A549 (cell line): ENCODE data around the gene CADM1. TPM values are rescaled to one million over a fixed set of nuclear protein-coding genes. Genes with fewer than 3 reads are reported as not detected.

Source experiments
- ATAC-seq, 2 experiments: fragments of 200-7000 bp in 1 of 2; fragments of >200 bp in 1 of 2; cut with Nextera tagmentation in 1 of 2; cut with Tn5 transposase in 1 of 2; 3 replicates each; pipeline versions ENCODE4 v1.8.0 to v1.9.1; 2018 to 2020; ENCODE audit warnings: mild to moderate bottlenecking in 1 of 2, moderate library complexity in 1 of 2
- CTCF ChIA-PET: fragments of 300-600 bp; sonication (Branson Sonifier 250); formaldehyde crosslinking; extraction: SDS; loops from one replicate; lab custom pipeline; 2021; ENCODE audit warnings: antibody characterized with exemption, inconsistent platforms; lab: Yijun Ruan, JAX
- POLR2A ChIA-PET: fragments of 350-600 bp; formaldehyde crosslinking; extraction: SDS; loops from one replicate; lab custom pipeline; 2021; ENCODE audit warnings: antibody characterized with exemption, inconsistent platforms; lab: Yijun Ruan, JAX
- DNase-seq, 2 experiments: peaks; one replicate each; pipeline versions ENCODE4 v3.0.0 to v3.0.0-alpha.2; 2011 to 2016; ENCODE audit warnings: low read depth in 1 of 2, low spot score in 1 of 2
- FAIRE-seq: peaks from 2 replicates; lab custom pipeline; 2011; peaks lifted over from hg19 to GRCh38; lab: Jason Lieb, UNC
- H3K27ac ChIP-seq, 2 experiments: fragments of >200 bp; sonication (Bioruptor Twin); formaldehyde crosslinking; 3 replicates each; pipeline ENCODE4 v1.5.1; 2016 to 2017
- H3K4me1 ChIP-seq: fragments of >200 bp; sonication (Bioruptor Twin); formaldehyde crosslinking; 3 replicates; pipeline ENCODE4 v1.6.1; 2016
- H3K4me2 ChIP-seq: fragments of >200 bp; sonication (Bioruptor Twin); formaldehyde crosslinking; 3 replicates; pipeline ENCODE4 v1.6.1; 2016
- H3K4me3 ChIP-seq: fragments of >200 bp; sonication (Bioruptor Twin); formaldehyde crosslinking; 3 replicates; pipeline ENCODE4 v1.5.1; 2016
- H3K9me3 ChIP-seq: fragments of >200 bp; sonication (Bioruptor Twin); formaldehyde crosslinking; 3 replicates; pipeline ENCODE4 v1.6.1; 2016
- CBX2 ChIP-seq: fragments of 200-600 bp; sonication (generic); IDR thresholded peaks from 2 replicates; pipeline ENCODE4 v1.6.1; 2016; ENCODE audit warnings: low read depth, mild to moderate bottlenecking, borderline replicate concordance
- CBX8 ChIP-seq: fragments of 200-600 bp; sonication (generic); IDR thresholded peaks from 2 replicates; pipeline ENCODE4 v1.6.1; 2016
- CHD4 ChIP-seq: fragments of 200-600 bp; sonication (generic); IDR thresholded peaks from 2 replicates; pipeline ENCODE4 v1.6.1; 2016; ENCODE audit warnings: antibody characterized with exemption, mild to moderate bottlenecking, borderline replicate concordance
- E2F6 ChIP-seq: IDR thresholded peaks from 2 replicates; pipeline ENCODE4 v1.6.1; 2012; ENCODE audit warnings: low read depth, borderline replicate concordance
- EP300 ChIP-seq, 2 experiments: fragments of >200 bp; sonication (Bioruptor Twin); formaldehyde crosslinking; IDR thresholded peaks; 2 replicates in 1 of 2; 3 replicates in 1 of 2; pipeline ENCODE4 v1.6.1; 2016 to 2017
- ESRRA ChIP-seq: fragments of 150-350 bp; IDR thresholded peaks from 2 replicates; pipeline ENCODE4 v1.6.1; 2014; ENCODE audit warnings: mild to moderate bottlenecking, low read length, borderline replicate concordance
- FOSL2 ChIP-seq, 2 experiments: fragments of 450-650 bp in 1 of 2; fragments of >200 bp in 1 of 2; sonication (Bioruptor Twin) in 1 of 2; formaldehyde crosslinking; IDR thresholded peaks; 2 replicates each; pipeline versions ENCODE4 v1.5.0 to v1.6.1; 2016 to 2020; ENCODE audit warnings: mild to moderate bottlenecking in 1 of 2, moderate library complexity in 1 of 2
- HOXB5 ChIP-seq: fragments of 250-450 bp; sonication (Bioruptor Pico); IDR thresholded peaks from 2 replicates; pipeline ENCODE4 v1.5.0; 2020; ENCODE audit warnings: mild to moderate bottlenecking, moderate library complexity
- JUN ChIP-seq, 2 experiments: fragments of >200 bp; sonication (Bioruptor Twin); formaldehyde crosslinking; IDR thresholded peaks; 2 replicates in 1 of 2; 3 replicates in 1 of 2; pipeline ENCODE4 v1.6.1; 2016 to 2017
- JUNB ChIP-seq: fragments of >200 bp; sonication (Bioruptor Twin); formaldehyde crosslinking; IDR thresholded peaks from 2 replicates; pipeline ENCODE4 v1.6.1; 2016
- MAZ ChIP-seq: fragments of 150-350 bp; IDR thresholded peaks from 2 replicates; pipeline ENCODE4 v1.6.1; 2014; ENCODE audit warnings: antibody characterized with exemption, low read depth, low read length, borderline replicate concordance
- NR3C1 ChIP-seq: fragments of >200 bp; sonication (Bioruptor Twin); formaldehyde crosslinking; IDR thresholded peaks from 3 replicates; pipeline ENCODE4 v1.6.1; 2017
- PHF8 ChIP-seq: fragments of 200-600 bp; sonication (generic); IDR thresholded peaks from 2 replicates; pipeline ENCODE4 v1.6.1; 2016; ENCODE audit warnings: low read depth, mild to moderate bottlenecking, antibody characterized with exemption, moderate library complexity, borderline replicate concordance
- POLR2AphosphoS2 ChIP-seq: conservative IDR thresholded peaks from 2 replicates; pipeline ENCODE4 v1.6.1; 2012; ENCODE audit warnings: low read length, improper control_type of control experiment, inconsistent platforms
- TFCP2L1 ChIP-seq: fragments of 250-450 bp; sonication (Bioruptor Pico); IDR thresholded peaks from 2 replicates; pipeline ENCODE4 v1.5.0; 2021; ENCODE audit warnings: mild to moderate bottlenecking
- ZNF302 ChIP-seq: fragments of 250-450 bp; sonication (Bioruptor Pico); IDR thresholded peaks from 2 replicates; pipeline ENCODE4 v1.9.0; 2021; ENCODE audit warnings: inconsistent platforms, mild to moderate bottlenecking, moderate library complexity
- WGBS: methylation state at CpG from one replicate; pipeline ENCODE4 v1.1.6; 2017; ENCODE audit errors: missing lambda C conversion rate; 5-methylcytosine and 5-hydroxymethylcytosine counted together
- polyA plus RNA-seq, 4 experiments: library from polyadenylated mRNA; depleted of rRNA in 3 of 4; stranded (reverse); fragments of >200 nt; fragmentation: RNase III in 1 of 4; extraction: RNeasy Plus Mini Kit Qiagen cat#74134 plus additional on column Dnase treatment in 1 of 4; gene quantifications; 2 replicates in 3 of 4; 3 replicates in 1 of 4; pipeline ENCODE4 v1.2.3, GENCODE V29; 2011 to 2017
- TF ChIP-seq, protein P1 (sequence below): fragments of 250-450 bp; sonication (Bioruptor Pico); IDR thresholded peaks from 2 replicates; pipeline ENCODE4 v1.5.0; 2021; ENCODE audit warnings: mild to moderate bottlenecking, moderate library complexity, borderline replicate concordance
- TF ChIP-seq, protein P2 (sequence below): fragments of >200 bp; sonication (Bioruptor Twin); formaldehyde crosslinking; IDR thresholded peaks from 3 replicates; pipeline ENCODE4 v1.6.1; 2016
- TF ChIP-seq, protein P3 (sequence below): fragments of >200 bp; sonication (Bioruptor Twin); formaldehyde crosslinking; IDR thresholded peaks from 3 replicates; pipeline ENCODE4 v1.5.1; 2016
- TF ChIP-seq, protein P4 (sequence below): fragments of 200-600 bp; sonication (generic); IDR thresholded peaks from 2 replicates; pipeline ENCODE4 v1.6.1; 2016; ENCODE audit warnings: antibody characterized with exemption, mild to moderate bottlenecking, moderate library complexity

CADM1 gene
- polyA plus RNA-seq, 2 of the 4 experiments (the other 2 are of a cell fraction) = 33.4 to 36.7 TPM

DNA sequence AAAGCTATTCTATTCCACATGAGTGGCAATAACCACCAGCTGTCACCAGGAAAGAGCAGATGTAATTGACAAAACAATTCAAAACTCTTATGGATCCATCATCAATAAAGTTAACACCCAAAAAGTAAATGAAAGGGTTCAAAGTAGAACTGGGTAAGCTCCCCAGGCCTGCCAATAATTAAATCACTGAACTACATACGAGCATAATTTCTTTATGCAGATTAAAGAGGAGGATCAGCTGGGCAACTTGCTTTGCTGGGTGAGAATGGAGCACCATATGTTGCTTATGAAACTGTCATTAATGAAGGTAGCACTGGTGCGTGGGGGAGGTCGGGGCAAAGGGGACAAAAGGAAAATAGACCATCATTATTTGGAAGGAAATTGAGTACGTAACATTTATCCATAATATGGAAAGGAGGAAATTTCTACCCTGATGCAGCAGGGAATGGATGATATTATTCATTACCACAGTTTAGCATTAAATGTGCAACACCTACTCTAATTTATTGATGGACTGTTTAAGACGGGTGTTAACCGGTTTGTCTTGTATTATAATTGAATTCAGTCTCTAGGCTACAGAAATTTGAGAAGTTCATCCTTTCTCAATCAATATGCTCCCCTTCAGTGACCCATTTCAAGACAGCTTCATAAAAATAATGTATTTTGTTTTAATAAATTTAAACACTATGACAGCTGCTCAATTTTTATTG lies 315.9 kb downstream of the CADM1 start:
- ChIA-PET CTCF (no interaction called here), POLR2A (no interaction called here)
- DNase-seq = no peak
- TF ChIP-seq CBX2 = no peak
- no peak overlapping the region for H3K27ac ChIP-seq
- WGBS = 83% methylated on average over 6 of the region's 6 CpGs
- H3K4me3 ChIP-seq = no peak overlapping the region
- no peaks in the 10 kb centered on the region for H3K9me3 ChIP-seq
- no peak overlapping the region for H3K4me2 ChIP-seq
- no peak for ATAC-seq
- FAIRE-seq = no peak
- no peaks in the 10 kb centered on the region; the same call in 2 of the 3 replicates for H3K4me1 ChIP-seq

DNA sequence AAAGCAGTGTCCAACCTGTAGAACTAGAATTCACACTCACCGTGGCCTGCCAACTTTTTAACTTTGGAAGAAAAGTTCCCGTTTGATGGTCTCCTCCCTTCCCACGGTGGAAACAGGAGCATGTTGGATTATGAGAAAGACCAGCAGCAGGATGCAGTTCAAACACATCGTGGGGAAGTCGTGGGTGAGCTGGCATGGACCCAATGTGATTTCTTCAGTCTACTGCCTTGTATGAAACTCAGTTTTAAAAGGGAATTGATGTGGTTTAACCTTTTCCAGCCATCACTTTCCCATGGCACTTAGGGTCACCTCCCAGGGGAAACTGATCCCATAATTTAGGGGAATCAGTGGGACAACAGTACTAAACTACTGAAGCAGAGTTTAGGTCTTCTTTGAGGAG lies 318.3 kb downstream of the CADM1 start:
- CTCF ChIA-PET = no interaction called here
- FAIRE-seq (no peak), ATAC-seq (no peak), DNase-seq (no peak)
- no peak overlapping the region for H3K4me2 ChIP-seq
- H3K4me1 ChIP-seq = no peaks in the 10 kb centered on the region
- no peak overlapping the region for H3K4me3 ChIP-seq
- TF ChIP-seq E2F6 = no peak
- TF ChIP-seq EP300 (IDR thresholded peaks at IDR 0.05) = no peak
- TF ChIP-seq, protein P1, sequence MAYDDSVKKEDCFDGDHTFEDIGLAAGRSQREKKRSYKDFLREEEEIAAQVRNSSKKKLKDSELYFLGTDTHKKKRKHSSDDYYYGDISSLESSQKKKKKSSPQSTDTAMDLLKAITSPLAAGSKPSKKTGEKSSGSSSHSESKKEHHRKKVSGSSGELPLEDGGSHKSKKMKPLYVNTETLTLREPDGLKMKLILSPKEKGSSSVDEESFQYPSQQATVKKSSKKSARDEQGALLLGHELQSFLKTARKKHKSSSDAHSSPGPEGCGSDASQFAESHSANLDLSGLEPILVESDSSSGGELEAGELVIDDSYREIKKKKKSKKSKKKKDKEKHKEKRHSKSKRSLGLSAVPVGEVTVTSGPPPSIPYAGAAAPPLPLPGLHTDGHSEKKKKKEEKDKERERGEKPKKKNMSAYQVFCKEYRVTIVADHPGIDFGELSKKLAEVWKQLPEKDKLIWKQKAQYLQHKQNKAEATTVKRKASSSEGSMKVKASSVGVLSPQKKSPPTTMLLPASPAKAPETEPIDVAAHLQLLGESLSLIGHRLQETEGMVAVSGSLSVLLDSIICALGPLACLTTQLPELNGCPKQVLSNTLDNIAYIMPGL (CRISPR knock-in tag) = no peak
- no peak for TF ChIP-seq TFCP2L1 (CRISPR knock-in tag)
- no peak for TF ChIP-seq MAZ
- no peak for TF ChIP-seq JUNB
- TF ChIP-seq, protein P2, sequence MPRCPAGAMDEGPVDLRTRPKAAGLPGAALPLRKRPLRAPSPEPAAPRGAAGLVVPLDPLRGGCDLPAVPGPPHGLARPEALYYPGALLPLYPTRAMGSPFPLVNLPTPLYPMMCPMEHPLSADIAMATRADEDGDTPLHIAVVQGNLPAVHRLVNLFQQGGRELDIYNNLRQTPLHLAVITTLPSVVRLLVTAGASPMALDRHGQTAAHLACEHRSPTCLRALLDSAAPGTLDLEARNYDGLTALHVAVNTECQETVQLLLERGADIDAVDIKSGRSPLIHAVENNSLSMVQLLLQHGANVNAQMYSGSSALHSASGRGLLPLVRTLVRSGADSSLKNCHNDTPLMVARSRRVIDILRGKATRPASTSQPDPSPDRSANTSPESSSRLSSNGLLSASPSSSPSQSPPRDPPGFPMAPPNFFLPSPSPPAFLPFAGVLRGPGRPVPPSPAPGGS = no peak
- no peak for TF ChIP-seq PHF8
- TF ChIP-seq FOSL2 (IDR thresholded peaks at IDR 0.05) = no peak
- no peak for TF ChIP-seq FOSL2 (CRISPR knock-in tag; IDR thresholded peaks at IDR 0.05)
- TF ChIP-seq, protein P3, sequence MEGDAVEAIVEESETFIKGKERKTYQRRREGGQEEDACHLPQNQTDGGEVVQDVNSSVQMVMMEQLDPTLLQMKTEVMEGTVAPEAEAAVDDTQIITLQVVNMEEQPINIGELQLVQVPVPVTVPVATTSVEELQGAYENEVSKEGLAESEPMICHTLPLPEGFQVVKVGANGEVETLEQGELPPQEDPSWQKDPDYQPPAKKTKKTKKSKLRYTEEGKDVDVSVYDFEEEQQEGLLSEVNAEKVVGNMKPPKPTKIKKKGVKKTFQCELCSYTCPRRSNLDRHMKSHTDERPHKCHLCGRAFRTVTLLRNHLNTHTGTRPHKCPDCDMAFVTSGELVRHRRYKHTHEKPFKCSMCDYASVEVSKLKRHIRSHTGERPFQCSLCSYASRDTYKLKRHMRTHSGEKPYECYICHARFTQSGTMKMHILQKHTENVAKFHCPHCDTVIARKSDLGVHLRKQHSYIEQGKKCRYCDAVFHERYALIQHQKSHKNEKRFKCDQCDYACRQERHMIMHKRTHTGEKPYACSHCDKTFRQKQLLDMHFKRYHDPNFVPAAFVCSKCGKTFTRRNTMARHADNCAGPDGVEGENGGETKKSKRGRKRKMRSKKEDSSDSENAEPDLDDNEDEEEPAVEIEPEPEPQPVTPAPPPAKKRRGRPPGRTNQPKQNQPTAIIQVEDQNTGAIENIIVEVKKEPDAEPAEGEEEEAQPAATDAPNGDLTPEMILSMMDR = no peak
- no peak for TF ChIP-seq CBX8
- no peak for TF ChIP-seq NR3C1
- TF ChIP-seq, protein P4, sequence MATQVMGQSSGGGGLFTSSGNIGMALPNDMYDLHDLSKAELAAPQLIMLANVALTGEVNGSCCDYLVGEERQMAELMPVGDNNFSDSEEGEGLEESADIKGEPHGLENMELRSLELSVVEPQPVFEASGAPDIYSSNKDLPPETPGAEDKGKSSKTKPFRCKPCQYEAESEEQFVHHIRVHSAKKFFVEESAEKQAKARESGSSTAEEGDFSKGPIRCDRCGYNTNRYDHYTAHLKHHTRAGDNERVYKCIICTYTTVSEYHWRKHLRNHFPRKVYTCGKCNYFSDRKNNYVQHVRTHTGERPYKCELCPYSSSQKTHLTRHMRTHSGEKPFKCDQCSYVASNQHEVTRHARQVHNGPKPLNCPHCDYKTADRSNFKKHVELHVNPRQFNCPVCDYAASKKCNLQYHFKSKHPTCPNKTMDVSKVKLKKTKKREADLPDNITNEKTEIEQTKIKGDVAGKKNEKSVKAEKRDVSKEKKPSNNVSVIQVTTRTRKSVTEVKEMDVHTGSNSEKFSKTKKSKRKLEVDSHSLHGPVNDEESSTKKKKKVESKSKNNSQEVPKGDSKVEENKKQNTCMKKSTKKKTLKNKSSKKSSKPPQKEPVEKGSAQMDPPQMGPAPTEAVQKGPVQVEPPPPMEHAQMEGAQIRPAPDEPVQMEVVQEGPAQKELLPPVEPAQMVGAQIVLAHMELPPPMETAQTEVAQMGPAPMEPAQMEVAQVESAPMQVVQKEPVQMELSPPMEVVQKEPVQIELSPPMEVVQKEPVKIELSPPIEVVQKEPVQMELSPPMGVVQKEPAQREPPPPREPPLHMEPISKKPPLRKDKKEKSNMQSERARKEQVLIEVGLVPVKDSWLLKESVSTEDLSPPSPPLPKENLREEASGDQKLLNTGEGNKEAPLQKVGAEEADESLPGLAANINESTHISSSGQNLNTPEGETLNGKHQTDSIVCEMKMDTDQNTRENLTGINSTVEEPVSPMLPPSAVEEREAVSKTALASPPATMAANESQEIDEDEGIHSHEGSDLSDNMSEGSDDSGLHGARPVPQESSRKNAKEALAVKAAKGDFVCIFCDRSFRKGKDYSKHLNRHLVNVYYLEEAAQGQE = no peak
- no peak for TF ChIP-seq ZNF302 (CRISPR knock-in tag)
- TF ChIP-seq POLR2AphosphoS2 = no peak
- no peak for TF ChIP-seq HOXB5 (CRISPR knock-in tag)
- TF ChIP-seq ESRRA = no peak
- no peak for TF ChIP-seq CHD4
- TF ChIP-seq JUN (IDR thresholded peaks at IDR 0.05) = no peak
- WGBS = 63% methylated on average over 5 of the region's 5 CpGs
- no peak overlapping the region for H3K27ac ChIP-seq
- no peaks in the 10 kb centered on the region for H3K9me3 ChIP-seq
- POLR2A ChIA-PET = no interaction called here
